ENCODE results near the gene TNFRSF1B. TPM values are rescaled to one million over a fixed set of nuclear protein-coding genes. Genes with fewer than 3 reads are reported as not detected.
A peak's percentile ranks its signal among the peaks of the same experiment; 100 is the strongest.

The TNFRSF1B gene
- total and polyA plus RNA-seq, 9 of the 15 experiments (the other 6 are each of a cell fraction or from before 2014, with no cell fraction given) = 8.8 to 91.3 (median 36.0) TPM

GRCh38 chr1:12195416-12195815 is 28.6 kb downstream of the TNFRSF1B start (continued):
- no peak for TF ChIP-seq MTA1 (IDR thresholded peaks at IDR 0.05; ENCODE audit: borderline replicate concordance)
- TF ChIP-seq FOXJ2 (tag; IDR thresholded peaks at IDR 0.05) = 0 out of 2 replicates have a peak, but pooled peaks have one; percentile 1
- no peak for TF ChIP-seq JUNB (CRISPR knock-in tag; conservative IDR thresholded peaks at IDR 0.05)
- TF ChIP-seq CBFA2T2 (conservative IDR thresholded peaks at IDR 0.05) = peak; percentile 50; the same call in 1 of the 2 replicates
- TF ChIP-seq ZNF347 (CRISPR knock-in tag; IDR thresholded peaks at IDR 0.05; ENCODE audit: low read depth) = no peak
- no peak for TF ChIP-seq SRF (CRISPR knock-in tag; IDR thresholded peaks at IDR 0.05)
- 0 out of 2 replicates have a peak, but pooled peaks have one; percentile 28 for TF ChIP-seq TCF7 (IDR thresholded peaks at IDR 0.05; ENCODE audit: borderline replicate concordance)
- no peak for TF ChIP-seq NFIC (IDR thresholded peaks at IDR 0.05)
- TF ChIP-seq POLR2AphosphoS5 (IDR thresholded peaks at IDR 0.05; ENCODE audit: control insufficient read depth, insufficient read depth, low read depth, low read length) = no peak
- no peak for TF ChIP-seq NR4A1 (CRISPR knock-in tag; IDR thresholded peaks at IDR 0.05)
- TF ChIP-seq NR4A1 (tag; IDR thresholded peaks at IDR 0.05) = no peak
- TF ChIP-seq ZNF217 (CRISPR knock-in tag; IDR thresholded peaks at IDR 0.05) = no peak
